Glutamatergic neuron (in vitro differentiated cells): ENCODE data around the gene KDM6A. TPM values are rescaled to one million over a fixed set of nuclear protein-coding genes. Genes with fewer than 3 reads are reported as not detected.

ENCODE experiments used
- DNase-seq: peaks from one replicate; pipeline ENCODE4 v3.0.0; 2022
- H3K27ac Mint-ChIP-seq: one replicate; pipeline ENCODE4 v1.8.0; 2020; ENCODE audit warnings: mild to moderate bottlenecking, mixed read lengths, inconsistent platforms; ENCODE audit not compliant: unreplicated experiment
- H3K27me3 Mint-ChIP-seq: one replicate; pipeline ENCODE4 v1.8.0; 2020; ENCODE audit warnings: mild to moderate bottlenecking, moderate library complexity, mixed read lengths, inconsistent platforms; ENCODE audit not compliant: unreplicated experiment
- H3K36me3 Mint-ChIP-seq: one replicate; pipeline ENCODE4 v1.8.0; 2020; ENCODE audit warnings: mild to moderate bottlenecking, mixed read lengths, inconsistent platforms; ENCODE audit not compliant: unreplicated experiment
- H3K4me1 Mint-ChIP-seq: one replicate; pipeline ENCODE4 v1.8.0; 2020; ENCODE audit warnings: mild to moderate bottlenecking, low read depth, mixed read lengths, inconsistent platforms; ENCODE audit not compliant: unreplicated experiment
- H3K4me3 Mint-ChIP-seq: one replicate; pipeline ENCODE4 v1.8.0; 2020; ENCODE audit warnings: mild to moderate bottlenecking, mixed read lengths, inconsistent platforms; ENCODE audit not compliant: unreplicated experiment
- H3K9me3 Mint-ChIP-seq: one replicate; pipeline ENCODE4 v1.8.0; 2020; ENCODE audit warnings: mild to moderate bottlenecking, moderate library complexity, mixed read lengths, inconsistent platforms; ENCODE audit not compliant: unreplicated experiment
- total RNA-seq: library from RNA; stranded (reverse); fragmentation: NEBNext Ultra II Directional; extraction: Animal tissue kit (Norgen Biotek cat#: 25700); gene quantifications from one replicate; pipeline ENCODE4 v1.2.1, GENCODE V29; 2021; ENCODE audit not compliant: unreplicated experiment
- TF ChIP-seq, protein P1 (sequence below): fragments of 200-600 bp; sonication (generic); IDR thresholded peaks from one replicate; pipeline ENCODE4 v1.5.0; 2021; ENCODE audit not compliant: partially characterized antibody, unreplicated experiment

KDM6A gene
- total RNA-seq, 1 donor from 2014 or later: 26.5 TPM

DNA sequence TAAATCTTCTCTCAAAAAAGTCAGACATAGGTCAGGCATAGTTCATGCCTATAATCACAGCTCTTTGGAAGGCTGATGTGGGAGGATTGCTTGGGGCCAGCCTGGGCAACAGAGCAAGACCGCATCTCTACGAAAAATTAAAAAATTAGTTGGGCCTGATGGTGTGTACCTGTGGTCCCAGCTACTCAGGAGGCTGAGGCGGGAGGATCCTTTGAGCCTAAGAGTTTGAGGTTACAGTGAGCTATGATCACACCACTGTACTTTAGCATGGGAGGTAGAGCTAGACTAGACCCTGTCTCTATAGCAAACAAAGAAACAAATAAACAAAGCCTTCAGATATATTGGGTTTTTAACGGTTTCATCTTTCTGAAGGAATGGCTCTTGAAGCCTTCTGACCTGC lies 265.5 kb downstream of the KDM6A start:
- Mint-ChIP-seq H3K9me3 (no peaks in the 10 kb centered on the region), H3K27ac (no peak overlapping the region), H3K36me3 (no peaks in the 10 kb centered on the region), H3K4me1 (no peaks in the 10 kb centered on the region), H3K27me3 (no peaks in the 10 kb centered on the region), H3K4me3 (no peak overlapping the region)
- DNase-seq: no peak
- TF ChIP-seq, protein P1, sequence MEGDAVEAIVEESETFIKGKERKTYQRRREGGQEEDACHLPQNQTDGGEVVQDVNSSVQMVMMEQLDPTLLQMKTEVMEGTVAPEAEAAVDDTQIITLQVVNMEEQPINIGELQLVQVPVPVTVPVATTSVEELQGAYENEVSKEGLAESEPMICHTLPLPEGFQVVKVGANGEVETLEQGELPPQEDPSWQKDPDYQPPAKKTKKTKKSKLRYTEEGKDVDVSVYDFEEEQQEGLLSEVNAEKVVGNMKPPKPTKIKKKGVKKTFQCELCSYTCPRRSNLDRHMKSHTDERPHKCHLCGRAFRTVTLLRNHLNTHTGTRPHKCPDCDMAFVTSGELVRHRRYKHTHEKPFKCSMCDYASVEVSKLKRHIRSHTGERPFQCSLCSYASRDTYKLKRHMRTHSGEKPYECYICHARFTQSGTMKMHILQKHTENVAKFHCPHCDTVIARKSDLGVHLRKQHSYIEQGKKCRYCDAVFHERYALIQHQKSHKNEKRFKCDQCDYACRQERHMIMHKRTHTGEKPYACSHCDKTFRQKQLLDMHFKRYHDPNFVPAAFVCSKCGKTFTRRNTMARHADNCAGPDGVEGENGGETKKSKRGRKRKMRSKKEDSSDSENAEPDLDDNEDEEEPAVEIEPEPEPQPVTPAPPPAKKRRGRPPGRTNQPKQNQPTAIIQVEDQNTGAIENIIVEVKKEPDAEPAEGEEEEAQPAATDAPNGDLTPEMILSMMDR: no peak

DNA sequence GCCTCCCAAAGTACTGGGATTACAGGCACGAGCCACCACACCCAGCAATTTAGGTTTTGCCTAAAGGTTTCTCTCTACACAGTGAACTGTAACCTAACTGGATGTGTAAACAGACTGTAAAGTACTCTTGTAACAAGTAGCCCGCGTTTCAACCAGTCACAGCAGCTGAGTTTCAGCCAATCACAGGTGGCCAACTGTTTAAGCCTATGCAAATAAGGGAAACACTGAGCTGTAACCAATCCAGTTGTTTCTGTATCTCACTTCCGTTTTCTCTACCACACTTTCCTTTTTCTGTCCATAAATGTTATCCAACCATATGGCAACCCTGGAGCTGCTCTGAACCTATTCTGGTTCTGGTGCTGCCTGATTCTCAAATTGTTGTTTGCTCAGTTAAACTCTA lies 267.8 kb downstream of the KDM6A start:
- Mint-ChIP-seq H3K4me3 (no peak overlapping the region), H3K36me3 (no peaks in the 10 kb centered on the region), H3K9me3 (no peaks in the 10 kb centered on the region), H3K4me1 (no peaks in the 10 kb centered on the region), H3K27me3 (no peaks in the 10 kb centered on the region), H3K27ac (no peak overlapping the region)
- TF ChIP-seq, protein P1: no peak
- DNase-seq: no peak

- H3K4me1 Mint-ChIP-seq: no peaks in the 10 kb centered on the region
- H3K27me3 Mint-ChIP-seq: no peaks in the 10 kb centered on the region
- no peak for DNase-seq
- H3K9me3 Mint-ChIP-seq: no peaks in the 10 kb centered on the region
- no peaks in the 10 kb centered on the region for H3K36me3 Mint-ChIP-seq
- H3K4me3 Mint-ChIP-seq: no peak overlapping the region
- H3K27ac Mint-ChIP-seq: no peak overlapping the region
- TF ChIP-seq, protein P1: no peak
Measured at GRCh38 chrX:45142185-45142584, 269.2 kb downstream of the KDM6A start.

- H3K27me3 Mint-ChIP-seq: no peaks in the 10 kb centered on the region
- no peak for DNase-seq
- H3K4me3 Mint-ChIP-seq: no peak overlapping the region
- no peaks in the 10 kb centered on the region for H3K36me3 Mint-ChIP-seq
- H3K9me3 Mint-ChIP-seq: no peaks in the 10 kb centered on the region
- no peak overlapping the region for H3K27ac Mint-ChIP-seq
- TF ChIP-seq, protein P1: no peak
- no peaks in the 10 kb centered on the region for H3K4me1 Mint-ChIP-seq
Measured at GRCh38 chrX:45143455-45143854, 270.5 kb downstream of the KDM6A start.

DNA sequence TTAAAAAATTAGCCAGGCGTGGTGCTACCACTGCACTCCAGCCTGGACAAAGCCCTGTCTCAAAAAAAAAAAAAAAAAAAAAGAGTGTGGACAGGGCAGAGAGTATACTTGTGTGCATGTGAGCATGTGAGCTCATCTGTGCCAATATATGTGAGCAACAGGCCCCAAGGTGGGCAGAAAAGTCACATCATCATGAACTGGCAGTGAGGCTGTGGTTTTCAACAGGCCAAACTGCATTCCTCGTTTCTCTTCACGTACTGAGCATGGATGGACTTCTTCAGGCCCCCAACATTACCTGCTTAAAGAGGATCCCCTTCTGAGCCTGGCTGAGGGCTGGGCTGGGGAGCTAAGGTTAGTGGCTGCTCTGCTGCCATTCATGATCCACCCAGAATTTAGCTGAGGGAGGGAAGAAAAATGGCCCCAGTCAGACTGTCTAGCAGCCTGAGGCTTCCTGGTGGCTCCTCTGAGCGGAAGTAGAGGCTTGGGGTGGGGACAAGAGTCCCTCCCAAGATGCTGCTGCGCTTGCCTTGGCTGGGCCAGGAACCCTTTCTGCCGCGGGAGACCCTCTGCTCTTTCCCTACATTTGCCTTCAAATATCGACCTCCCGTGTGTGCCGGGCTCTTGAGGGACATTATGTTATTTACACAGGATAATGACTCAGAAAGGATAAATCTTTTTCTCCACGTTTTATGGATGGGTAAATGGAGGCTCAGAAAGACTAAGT lies 272.7 kb downstream of the KDM6A start:
- Mint-ChIP-seq H3K36me3 (no peaks in the 10 kb centered on the region), H3K4me3 (no peak overlapping the region), H3K4me1 (no peaks in the 10 kb centered on the region), H3K27ac (no peak overlapping the region), H3K27me3 (no peaks in the 10 kb centered on the region), H3K9me3 (no peaks in the 10 kb centered on the region)
- no peak for DNase-seq
- TF ChIP-seq, protein P1: no peak
